GM19025 (cell line): Measurements from ENCODE around the gene CABP1.

Experiments
- ATAC-seq: cut with Tn5 transposase; IDR thresholded peaks from one replicate; pipeline ENCODE4 v1.9.1; 2021; ENCODE audit warnings: mild to moderate bottlenecking, low read depth, moderate library complexity; ENCODE audit not compliant: unreplicated experiment

CABP1 gene

DNA sequence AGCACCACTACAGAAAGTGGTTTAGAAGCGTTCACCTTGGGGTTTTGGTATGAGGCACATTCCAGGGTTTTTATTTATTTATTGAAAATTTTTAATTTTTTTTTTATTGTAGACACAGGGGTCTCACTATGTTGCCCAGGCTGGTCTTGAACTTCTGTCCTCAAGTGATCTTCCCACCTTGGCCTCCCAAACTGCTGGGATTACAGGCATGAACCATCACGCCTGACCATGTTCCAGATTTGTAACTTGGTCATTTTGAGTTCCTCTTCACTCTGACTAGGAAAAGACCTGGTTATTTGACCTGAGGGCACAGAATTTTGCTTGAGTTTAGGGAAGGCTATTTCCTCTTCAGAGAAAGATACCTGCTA lies 49.6 kb downstream of the CABP1 start:
- no peak for ATAC-seq

DNA sequence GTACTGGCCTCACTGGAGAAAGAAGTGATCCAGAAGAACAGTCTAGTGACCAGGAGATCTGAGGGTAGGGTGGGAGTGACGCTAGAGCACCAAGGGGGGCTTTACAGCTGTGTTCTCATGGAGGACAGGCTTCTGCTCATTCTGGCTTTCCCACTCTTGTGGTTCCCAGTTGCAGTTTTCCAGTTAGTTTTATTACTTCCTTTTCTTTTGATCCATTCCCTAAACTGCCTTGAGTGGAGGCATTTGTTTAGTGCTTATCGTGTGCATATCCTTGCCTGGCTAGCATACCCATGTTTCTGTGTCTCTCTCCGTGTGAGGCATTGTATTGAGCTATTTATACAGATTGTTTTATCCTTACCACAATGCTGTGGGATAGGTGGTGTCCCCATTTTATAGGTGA lies 50.6 kb downstream of the CABP1 start:
- ATAC-seq: no peak

GRCh38 chr12:120692524-120693033 lies 52.2 kb downstream of the CABP1 start:
- ATAC-seq: no peak

GRCh38 chr12:120693848-120694247 lies 53.4 kb downstream of the CABP1 start:
- ATAC-seq: no peak

DNA sequence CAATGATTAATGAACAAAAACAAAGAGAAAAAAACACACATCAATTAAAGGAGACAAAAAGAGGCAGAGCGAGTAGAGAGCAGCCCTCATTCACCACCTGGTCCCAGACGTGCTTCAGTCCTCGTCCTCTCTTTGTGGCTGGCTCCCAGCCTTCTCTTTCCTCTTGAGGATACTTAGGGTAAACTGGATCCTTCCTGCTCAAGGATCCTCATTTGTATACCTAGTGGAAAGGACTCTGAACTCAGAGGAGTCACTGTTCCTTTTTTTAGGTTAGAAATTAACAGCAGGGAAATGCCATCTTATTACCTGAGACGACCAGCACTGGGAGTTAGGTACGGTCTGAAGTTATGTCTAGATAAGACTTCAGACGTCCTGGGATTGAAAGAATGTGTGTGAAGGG lies 56.2 kb downstream of the CABP1 start:
- no peak for ATAC-seq

DNA sequence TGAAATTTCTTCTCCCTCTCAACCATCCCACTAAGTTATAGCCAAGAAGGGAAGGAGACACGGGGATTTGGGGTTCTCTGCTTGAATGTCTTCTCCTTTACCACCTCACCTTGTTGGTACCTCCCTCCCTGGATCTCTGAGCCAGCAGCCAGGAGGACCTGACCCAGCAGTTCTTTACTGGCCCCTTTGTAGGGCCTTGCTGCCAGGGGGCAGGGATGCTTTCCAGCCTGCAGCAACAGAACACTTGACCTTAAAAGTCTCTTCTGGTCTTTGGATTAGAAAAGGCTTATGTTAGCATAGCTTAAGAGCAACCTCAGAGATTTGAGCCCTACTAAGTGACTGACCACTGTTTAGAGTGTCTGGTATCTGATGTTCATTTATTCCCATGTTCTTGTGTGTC lies 56.9 kb downstream of the CABP1 start:
- no peak for ATAC-seq

DNA sequence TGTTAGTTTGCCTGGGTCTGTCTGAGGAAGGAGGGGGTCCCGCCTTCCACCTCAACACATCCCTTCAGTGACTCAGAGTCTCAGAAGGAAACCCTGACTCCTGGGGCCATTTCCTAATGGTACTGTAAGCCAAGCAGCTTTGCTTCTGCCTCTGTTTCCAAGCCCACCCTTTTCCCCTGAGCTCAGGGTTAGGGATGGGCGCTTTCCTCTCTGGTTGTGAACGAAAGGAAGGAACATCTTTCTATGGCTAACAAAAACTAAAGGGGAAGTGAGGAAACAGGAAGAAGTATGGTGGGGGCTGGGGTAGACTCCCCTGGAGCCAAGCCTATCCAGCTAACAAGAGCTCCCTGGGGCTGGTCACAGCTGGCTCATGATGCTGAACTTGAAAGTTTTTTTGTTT lies 58.2 kb downstream of the CABP1 start:
- no peak for ATAC-seq

DNA sequence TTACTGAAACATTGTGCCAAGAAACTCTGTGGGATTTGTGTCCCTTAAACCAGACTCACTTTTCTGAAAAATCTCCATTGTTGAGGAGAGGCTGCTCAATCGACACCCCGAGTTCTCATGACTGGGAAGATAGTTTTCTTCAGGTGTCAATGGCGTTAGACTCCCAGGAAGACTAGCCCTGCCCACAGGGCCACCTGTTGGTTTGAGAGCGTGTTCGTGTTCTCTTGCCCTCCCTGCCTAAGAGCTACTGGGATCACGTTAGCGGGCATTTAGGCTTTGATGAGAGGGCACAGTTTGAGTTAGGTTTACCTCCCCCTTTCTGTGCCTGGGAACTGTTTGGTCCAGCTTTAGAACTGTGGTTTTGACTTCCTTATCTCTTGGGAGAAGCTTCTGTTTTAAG lies 59.1 kb downstream of the CABP1 start:
- ATAC-seq: no peak

DNA sequence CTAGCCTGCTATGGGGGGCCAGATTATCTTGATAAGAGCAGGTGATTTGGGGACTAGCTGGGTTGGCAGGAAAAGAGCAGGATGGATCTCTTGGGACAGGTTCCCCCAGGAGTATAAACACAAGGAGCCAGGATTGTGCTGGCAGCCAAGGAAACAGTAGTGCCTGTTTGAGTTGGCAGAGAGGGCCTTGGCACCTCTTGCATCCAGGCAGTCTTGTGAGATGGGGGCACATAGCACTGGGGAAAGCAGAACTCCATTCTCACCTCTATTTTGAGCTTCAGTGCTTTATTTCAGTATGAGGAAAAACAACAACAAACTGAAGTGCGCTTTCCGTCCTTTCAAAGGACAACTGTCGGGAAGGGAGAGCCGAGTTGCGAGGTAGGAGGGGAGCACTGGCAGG lies 60.5 kb downstream of the CABP1 start:
- no peak for ATAC-seq

DNA sequence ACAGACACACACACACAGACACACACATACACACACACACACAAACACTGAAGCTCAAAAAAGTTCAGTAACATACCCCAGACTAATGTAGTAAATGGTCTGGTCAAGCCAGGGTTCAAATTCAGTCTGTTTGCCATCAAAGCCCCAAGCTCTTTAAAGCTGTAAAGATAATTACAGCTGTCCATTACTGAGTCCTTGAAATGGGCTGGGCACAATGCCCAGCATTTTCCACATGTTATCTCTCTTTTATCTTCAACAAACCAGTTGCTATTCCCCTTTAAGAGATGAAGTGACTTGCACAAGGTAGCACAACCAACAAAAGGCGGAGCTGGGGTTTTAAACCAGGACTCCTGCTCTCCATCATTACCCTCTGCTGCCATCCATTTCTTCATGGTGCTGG lies 62.2 kb downstream of the CABP1 start:
- ATAC-seq: no peak

GRCh38 chr12:120703311-120703942 lies 63.0 kb downstream of the CABP1 start:
- ATAC-seq: no peak

DNA sequence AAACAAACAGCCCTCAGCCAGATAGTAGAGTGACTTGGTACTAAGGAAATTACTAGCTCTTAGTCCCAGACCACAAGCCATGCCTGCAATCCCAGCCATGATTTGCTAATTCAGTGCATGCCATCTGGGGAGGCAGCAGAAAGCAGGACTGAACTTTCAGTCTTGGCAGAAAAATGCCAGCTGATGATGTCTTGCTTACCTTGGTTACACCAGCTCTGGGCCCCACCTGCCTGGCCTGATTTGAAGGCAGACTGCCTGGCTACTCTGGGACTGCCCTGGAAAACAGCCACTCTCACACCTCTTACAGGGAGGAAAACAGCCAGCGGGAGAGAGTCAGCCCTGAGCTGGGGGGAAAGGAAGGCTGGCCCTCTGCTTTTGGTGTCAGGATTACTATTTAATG lies 65.2 kb downstream of the CABP1 start:
- ATAC-seq: no peak

- ATAC-seq: no peak
Measured at GRCh38 chr12:120706029-120706428, 65.6 kb downstream of the CABP1 start.

GRCh38 chr12:120708651-120709050 lies 68.2 kb downstream of the CABP1 start:
- no peak for ATAC-seq

GRCh38 chr12:120710031-120710804 lies 69.8 kb downstream of the CABP1 start, which contains the start of gene UNC119B:
UNC119B (plus strand) TSS chr12:120710458; CDS start chr12:120710475, 17 bp downstream.
- ATAC-seq: peak; percentile 62

- peak; percentile 22 for ATAC-seq
Measured at GRCh38 chr12:120710805-120711296, 70.4 kb downstream of the CABP1 start.

GRCh38 chr12:120711411-120711810 lies 71.0 kb downstream of the CABP1 start:
- no peak for ATAC-seq

DNA sequence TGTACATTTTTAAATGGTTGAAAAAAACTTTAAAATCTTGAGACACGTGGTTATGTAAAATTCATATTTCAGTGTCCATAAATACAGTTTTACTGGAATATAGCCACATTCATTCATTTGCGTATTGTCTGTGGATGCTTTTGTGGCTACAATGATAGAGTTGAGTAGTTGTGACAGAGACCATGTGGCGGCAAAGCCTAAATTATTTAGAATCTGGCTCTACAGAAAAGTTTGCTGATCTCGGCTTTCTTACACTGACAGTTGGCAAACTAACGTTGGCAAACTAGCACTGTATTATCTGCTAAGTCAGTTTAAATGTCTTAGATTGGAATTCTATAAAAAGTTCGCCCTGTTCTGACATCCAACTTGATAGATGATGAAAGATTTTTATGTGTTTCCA lies 72.2 kb downstream of the CABP1 start:
- no peak for ATAC-seq

DNA sequence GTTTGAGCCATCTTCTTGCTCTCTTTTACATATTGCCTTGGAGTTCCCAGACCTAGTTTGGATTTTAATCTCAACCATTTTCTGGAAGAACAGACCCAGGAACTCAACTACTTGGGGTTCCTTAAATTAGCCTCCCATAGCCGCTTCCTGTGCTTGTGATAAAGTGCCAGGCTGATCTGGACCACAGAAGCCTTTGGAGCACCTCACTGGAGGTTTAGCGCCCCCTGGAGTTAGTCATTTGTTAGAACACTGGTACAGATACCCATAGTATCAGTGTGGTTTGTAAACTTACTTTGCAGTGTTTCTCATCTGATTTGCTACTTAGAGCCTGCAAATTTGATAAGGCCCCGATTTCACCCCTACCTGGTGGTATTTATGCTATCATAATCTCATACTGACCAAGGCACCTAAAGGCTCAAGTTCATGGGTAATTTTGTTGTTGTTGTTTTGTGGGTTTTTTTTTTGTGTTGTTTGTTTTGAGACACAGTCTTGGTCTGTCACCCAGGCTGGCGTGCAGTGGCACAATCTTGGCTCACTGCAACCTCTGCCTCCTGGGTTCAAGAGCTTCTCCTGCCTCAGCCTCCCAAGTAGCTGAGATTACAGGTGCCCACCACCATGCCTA lies 73.5 kb downstream of the CABP1 start:
- ATAC-seq: no peak
